Activated T-cell treated with anti-CD3 and anti-CD28 coated beads, Interleukin-2, amount 50 U/mL, for 4 hours (primary cell): ENCODE data around the gene DAZAP1. TPM values are rescaled to one million over a fixed set of nuclear protein-coding genes. Genes with fewer than 3 reads are reported as not detected.
"Not testable (repeated sequence)": the region's sequence is repeated elsewhere in the genome, so short reads cannot be mapped to it uniquely, and the experiment has no call there.

Experiments
- ATAC-seq, 2 donors: fragments of 200-7000 bp; cut with Tn5 transposase; one replicate each; pipeline ENCODE4 v1.10.0; 2021
- DNase-seq: peaks from one replicate; pipeline ENCODE4 v3.0.0-alpha.2; 2020
- H3K27me3 Mint-ChIP-seq: one replicate; pipeline ENCODE4 v1.8.0; 2021; ENCODE audit warnings: low read depth, mixed read lengths
- H3K36me3 Mint-ChIP-seq: one replicate; pipeline ENCODE4 v1.8.0; 2022; ENCODE audit warnings: mixed read lengths; ENCODE audit not compliant: insufficient read depth
- H3K4me1 Mint-ChIP-seq: one replicate; pipeline ENCODE4 v1.8.0; 2021; ENCODE audit warnings: low read depth, mixed read lengths
- H3K4me3 Mint-ChIP-seq: one replicate; pipeline ENCODE4 v1.8.0; 2021; ENCODE audit warnings: mild to moderate bottlenecking, moderate library complexity, mixed read lengths
- H3K9me3 Mint-ChIP-seq: one replicate; pipeline ENCODE4 v1.8.0; 2021; ENCODE audit warnings: mixed read lengths
- total RNA-seq, 3 donors: library from RNA; stranded (reverse); gene quantifications; one replicate each; pipeline ENCODE4 v1.2.1, GENCODE V29; 2021

DAZAP1 gene
- total RNA-seq, 3 donors from 2014 or later, result 296 to 322 (median 303) TPM

- not testable (repeated sequence) for H3K9me3 Mint-ChIP-seq, ATAC-seq, H3K27me3 Mint-ChIP-seq, DNase-seq
- Mint-ChIP-seq H3K4me3 (peak overlapping the region; percentile 98), H3K4me1 (peaks cover 29% of the 10 kb centered on the region), H3K36me3 (peaks cover 42% of the 10 kb centered on the region)
These were observed 32.4 kb downstream of the DAZAP1 start for GRCh38 chr19:1439525-1440417.

- no peak for DNase-seq
- Mint-ChIP-seq H3K36me3 (peaks cover 39% of the 10 kb centered on the region), H3K4me1 (peaks cover 30% of the 10 kb centered on the region), H3K4me3 (peak overlapping the region; percentile 98), H3K27me3 (peaks cover 1% of the 10 kb centered on the region), H3K9me3 (no peaks in the 10 kb centered on the region)
- ATAC-seq, result no peak
These were observed 33.0 kb downstream of the DAZAP1 start for GRCh38 chr19:1440418-1440801.

GRCh38 chr19:1441022-1441426 is 33.6 kb downstream of the DAZAP1 start:
- H3K4me3 Mint-ChIP-seq, result peak overlapping the region; percentile 98
- ATAC-seq (no peak), DNase-seq (no peak)
- H3K9me3 Mint-ChIP-seq, result no peaks in the 10 kb centered on the region
- H3K27me3 Mint-ChIP-seq, result peaks cover 3% of the 10 kb centered on the region
- H3K4me1 Mint-ChIP-seq, result peaks cover 32% of the 10 kb centered on the region
- H3K36me3 Mint-ChIP-seq, result peaks cover 35% of the 10 kb centered on the region

GRCh38 chr19:1441677-1442438 is 34.5 kb downstream of the DAZAP1 start:
- H3K27me3 Mint-ChIP-seq, result peaks cover 6% of the 10 kb centered on the region
- H3K9me3 Mint-ChIP-seq, result no peaks in the 10 kb centered on the region
- peak overlapping the region; percentile 98 for H3K4me3 Mint-ChIP-seq
- H3K36me3 Mint-ChIP-seq, result peaks cover 35% of the 10 kb centered on the region
- ATAC-seq (no peak), DNase-seq (no peak)
- peaks cover 34% of the 10 kb centered on the region for H3K4me1 Mint-ChIP-seq

- Mint-ChIP-seq H3K36me3 (peaks cover 23% of the 10 kb centered on the region), H3K9me3 (no peaks in the 10 kb centered on the region), H3K27me3 (peaks cover 28% of the 10 kb centered on the region), H3K4me1 (peaks cover 27% of the 10 kb centered on the region), H3K4me3 (peak overlapping the region; percentile 59)
- DNase-seq, result peak; percentile 70
- peak; percentile 74 to 78 for ATAC-seq
These were observed 38.0 kb downstream of the DAZAP1 start for GRCh38 chr19:1445185-1445931.

- H3K36me3 Mint-ChIP-seq, result peaks cover 15% of the 10 kb centered on the region
- H3K4me1 Mint-ChIP-seq, result peaks cover 24% of the 10 kb centered on the region
- H3K9me3 Mint-ChIP-seq, result no peaks in the 10 kb centered on the region
- DNase-seq (no peak), ATAC-seq (no peak)
- no peak overlapping the region for H3K4me3 Mint-ChIP-seq
- H3K27me3 Mint-ChIP-seq, result peaks cover 36% of the 10 kb centered on the region
These were observed 38.7 kb downstream of the DAZAP1 start for GRCh38 chr19:1445932-1446712.

- H3K36me3 Mint-ChIP-seq, result peaks cover 9% of the 10 kb centered on the region
- ATAC-seq (no peak), DNase-seq (no peak)
- peak overlapping the region; percentile 11 for H3K4me3 Mint-ChIP-seq
- no peaks in the 10 kb centered on the region for H3K9me3 Mint-ChIP-seq
- peaks cover 43% of the 10 kb centered on the region for H3K27me3 Mint-ChIP-seq
- peaks cover 21% of the 10 kb centered on the region for H3K4me1 Mint-ChIP-seq
These were observed 39.5 kb downstream of the DAZAP1 start for GRCh38 chr19:1446713-1447481.

GRCh38 chr19:1447504-1447903 is 40.1 kb downstream of the DAZAP1 start:
- Mint-ChIP-seq H3K9me3 (no peaks in the 10 kb centered on the region), H3K4me3 (no peak overlapping the region)
- ATAC-seq, result no peak

GRCh38 chr19:1447944-1448343 is 40.6 kb downstream of the DAZAP1 start:
- Mint-ChIP-seq H3K9me3 (no peaks in the 10 kb centered on the region), H3K27me3 (peaks cover 52% of the 10 kb centered on the region), H3K4me1 (peaks cover 18% of the 10 kb centered on the region), H3K4me3 (no peak overlapping the region), H3K36me3 (peaks cover 1% of the 10 kb centered on the region)
- DNase-seq (no peak), ATAC-seq (no peak)

More at GRCh38 chr19:1447504-1447903, 40.1 kb downstream of the DAZAP1 start:
- peaks cover 4% of the 10 kb centered on the region for H3K36me3 Mint-ChIP-seq
- H3K4me1 Mint-ChIP-seq, result peaks cover 20% of the 10 kb centered on the region
- H3K27me3 Mint-ChIP-seq, result peaks cover 47% of the 10 kb centered on the region
- no peak for DNase-seq

- Mint-ChIP-seq H3K4me1 (peaks cover 19% of the 10 kb centered on the region), H3K27me3 (peaks cover 62% of the 10 kb centered on the region), H3K4me3 (peak within 1 kb of the TSS; percentile 5), H3K9me3 (no peaks in the 10 kb centered on the region), H3K36me3 (peaks cover 1% of the 10 kb centered on the region)
- ATAC-seq (peak; percentile 26 to 35), DNase-seq (no peak)
These were observed 42.4 kb downstream of the DAZAP1 start, which contains the start of gene APC2 for GRCh38 chr19:1449467-1450442. Gene APC2 (plus strand): TSS chr19:1450121. CDS start chr19:1453002, 2,881 bp downstream.

- no peak for DNase-seq
- Mint-ChIP-seq H3K4me3 (peak overlapping the region; percentile 5), H3K9me3 (no peaks in the 10 kb centered on the region), H3K4me1 (peaks cover 22% of the 10 kb centered on the region), H3K27me3 (peaks cover 70% of the 10 kb centered on the region), H3K36me3 (peaks cover 1% of the 10 kb centered on the region)
- no peak for ATAC-seq
These were observed 43.6 kb downstream of the DAZAP1 start for GRCh38 chr19:1450735-1451731.
